GM21360 (cell line): ENCODE measurements around the gene MEX3A.
"Not testable (repeated sequence)": the region's sequence is repeated elsewhere in the genome, so short reads cannot be mapped to it uniquely, and the experiment has no call there.

Experiments used
- ATAC-seq: cut with Tn5 transposase; IDR thresholded peaks from one replicate; pipeline ENCODE4 v1.9.1; 2021; ENCODE audit warnings: mild to moderate bottlenecking, moderate library complexity; ENCODE audit not compliant: unreplicated experiment

The MEX3A gene

DNA sequence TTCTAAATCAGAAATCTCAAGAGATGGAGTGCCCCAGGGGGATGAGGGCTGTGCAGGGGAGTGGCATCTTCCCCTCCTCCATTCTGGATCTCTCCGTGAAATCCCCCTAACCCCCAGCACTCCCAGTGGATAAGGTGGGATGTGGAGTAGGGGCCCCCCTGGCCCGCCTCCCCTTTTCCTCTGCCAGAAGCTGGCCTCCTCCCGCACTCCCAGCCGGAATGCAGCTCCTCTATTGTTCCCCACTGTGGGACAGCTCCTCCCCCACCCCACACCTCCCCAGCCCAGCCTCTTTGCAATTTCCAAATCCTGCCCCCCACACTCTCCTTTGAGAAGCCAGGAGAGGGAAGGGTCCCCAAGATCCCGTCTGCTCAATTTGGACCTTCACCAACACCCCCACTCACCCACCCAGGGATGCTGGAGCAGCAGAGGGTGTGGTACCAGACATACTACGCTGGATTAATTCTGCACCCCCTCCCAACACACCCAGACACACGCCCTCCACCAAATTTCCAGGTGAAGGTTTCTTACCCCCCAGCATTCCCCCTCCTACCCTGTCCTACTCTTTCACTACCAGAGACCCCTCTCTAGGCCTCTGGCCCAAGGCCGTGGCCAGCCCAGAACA is 1.9 kb downstream of the MEX3A start:
- no peak for ATAC-seq

DNA sequence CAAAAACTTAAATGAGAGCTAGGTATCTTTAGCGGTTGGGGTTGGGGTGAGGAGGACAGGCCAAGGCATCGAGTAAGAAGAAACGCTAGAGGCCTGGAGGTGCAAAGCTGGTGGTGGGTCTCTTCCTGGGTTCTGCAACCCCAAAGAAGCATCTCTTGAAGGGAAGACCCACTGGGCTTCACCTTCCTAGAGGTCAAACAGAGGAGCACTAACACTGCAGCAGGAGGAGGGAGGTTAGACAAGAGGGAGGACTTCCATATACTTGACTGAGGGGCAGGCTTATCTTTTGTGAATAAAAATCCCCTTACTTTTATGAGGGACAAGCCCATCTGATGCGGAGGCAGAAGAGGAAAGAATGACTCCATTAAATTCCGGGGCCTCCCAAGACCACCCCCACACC is 2.5 kb downstream of the MEX3A start:
- ATAC-seq = no peak

DNA sequence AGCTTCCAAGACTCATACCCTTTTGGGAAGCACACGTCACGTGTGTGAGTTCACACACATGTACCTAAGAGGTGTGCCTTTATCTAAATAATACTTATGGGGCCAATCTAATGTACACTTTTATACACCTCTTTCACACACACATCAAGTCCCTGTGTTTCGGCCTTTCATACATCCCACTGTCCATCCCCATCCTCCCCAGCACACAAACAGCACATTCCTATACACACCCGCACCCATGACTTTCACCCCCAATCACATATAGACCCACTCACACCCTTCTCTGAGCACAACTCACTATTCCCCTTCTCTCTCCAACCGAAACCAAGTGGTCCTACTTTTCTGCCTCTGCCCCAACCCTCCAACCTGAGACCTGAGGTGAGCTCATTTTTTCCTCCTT is 3.5 kb downstream of the MEX3A start:
- no peak for ATAC-seq

DNA sequence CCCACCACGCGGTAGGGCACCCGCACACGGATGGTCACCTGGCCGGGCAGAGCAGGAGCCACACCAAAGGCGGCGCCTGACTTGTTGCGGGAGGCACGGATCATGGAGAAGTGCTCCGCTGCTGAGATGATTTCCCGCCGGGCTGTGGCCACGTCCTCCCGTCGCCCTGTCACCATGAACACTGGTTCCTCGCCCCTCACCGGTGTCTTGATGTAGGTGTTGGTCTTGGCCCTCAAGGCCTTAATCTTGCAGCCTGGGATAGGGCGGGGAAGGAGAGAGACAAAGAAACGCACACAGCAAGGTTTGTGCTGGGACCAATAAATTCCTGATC is 4.9 kb downstream of the MEX3A start:
- no peak for ATAC-seq

DNA sequence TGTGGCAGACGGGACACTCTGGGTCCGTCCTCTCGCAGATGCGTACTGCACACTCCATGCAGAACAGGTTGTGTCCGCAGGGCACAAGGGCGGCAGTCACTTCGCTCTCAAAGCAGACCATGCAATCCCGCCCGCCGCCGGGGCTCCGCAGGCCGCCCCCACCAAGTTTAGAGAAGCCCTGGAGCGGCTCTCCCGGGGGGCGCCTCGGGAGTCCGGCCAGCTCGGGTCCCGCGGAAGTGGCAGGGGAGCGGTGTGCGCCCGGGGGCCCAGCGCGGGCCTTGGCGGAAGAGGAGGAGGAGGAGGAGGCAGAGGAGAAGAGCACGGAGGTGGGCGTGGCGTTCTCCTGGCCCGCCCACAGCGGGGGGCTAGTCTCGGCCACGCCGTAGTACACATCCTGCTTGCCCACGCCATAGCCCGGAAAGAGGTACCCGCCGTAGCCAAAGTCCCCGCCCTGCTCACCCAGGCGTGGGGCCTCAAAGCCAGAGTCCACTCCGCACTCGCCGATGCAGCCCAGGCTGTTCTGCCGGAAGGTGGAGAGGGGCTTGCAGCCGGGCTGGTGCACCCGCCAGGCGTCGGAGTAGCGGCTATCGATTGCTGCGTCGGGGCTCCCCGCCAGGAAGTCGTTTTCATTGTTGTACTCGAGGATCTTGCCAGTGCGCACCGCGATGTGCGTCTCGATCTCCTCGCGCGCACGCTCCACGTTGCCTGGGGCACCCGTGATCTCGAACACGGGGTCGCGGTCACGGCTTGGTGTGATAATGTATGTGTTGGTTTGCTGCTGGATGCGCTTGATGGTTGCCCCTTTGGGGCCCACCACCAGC is 5.4 kb downstream of the MEX3A start:
- no peak for ATAC-seq

DNA sequence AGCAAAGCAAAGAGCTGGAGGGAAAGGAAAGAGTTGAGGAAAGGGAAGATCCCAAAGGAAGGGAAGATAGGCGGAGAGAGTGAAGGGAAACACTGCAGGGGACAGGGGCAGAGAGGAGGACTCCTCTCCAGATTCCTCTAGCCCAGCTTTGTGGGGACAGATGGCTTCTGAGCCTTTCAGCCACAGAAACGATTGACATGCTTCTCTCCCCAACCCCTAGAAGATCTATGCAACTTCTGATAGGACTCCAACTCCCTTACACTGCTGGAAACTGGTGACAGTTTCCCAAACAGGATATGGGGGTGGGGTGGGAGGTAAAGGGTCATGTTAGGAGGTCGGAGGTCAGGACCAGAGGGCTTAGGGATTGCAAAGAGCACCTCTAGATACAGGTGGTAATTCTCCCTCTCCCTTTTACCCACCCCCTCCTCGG is 6.5 kb downstream of the MEX3A start:
- no peak for ATAC-seq

DNA sequence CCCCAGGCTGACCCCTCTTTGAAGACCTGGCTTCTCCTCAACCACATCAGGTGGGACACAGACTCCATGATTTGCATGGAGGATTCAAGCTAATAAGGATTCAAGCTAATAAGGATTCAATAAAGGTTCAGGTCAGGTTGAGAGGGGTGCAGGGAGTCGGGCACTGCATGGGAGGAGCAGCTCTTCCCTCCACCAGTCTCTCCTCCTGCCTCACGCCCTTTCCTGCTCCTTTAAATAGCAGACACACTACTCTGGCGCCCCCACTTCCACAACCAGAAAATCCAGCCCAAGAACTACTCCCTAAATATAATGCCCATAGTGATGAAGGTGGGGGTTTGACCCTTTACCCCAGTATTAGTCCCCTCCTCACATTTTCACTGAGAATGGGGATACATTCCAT is 7.1 kb downstream of the MEX3A start:
- ATAC-seq = no peak

DNA sequence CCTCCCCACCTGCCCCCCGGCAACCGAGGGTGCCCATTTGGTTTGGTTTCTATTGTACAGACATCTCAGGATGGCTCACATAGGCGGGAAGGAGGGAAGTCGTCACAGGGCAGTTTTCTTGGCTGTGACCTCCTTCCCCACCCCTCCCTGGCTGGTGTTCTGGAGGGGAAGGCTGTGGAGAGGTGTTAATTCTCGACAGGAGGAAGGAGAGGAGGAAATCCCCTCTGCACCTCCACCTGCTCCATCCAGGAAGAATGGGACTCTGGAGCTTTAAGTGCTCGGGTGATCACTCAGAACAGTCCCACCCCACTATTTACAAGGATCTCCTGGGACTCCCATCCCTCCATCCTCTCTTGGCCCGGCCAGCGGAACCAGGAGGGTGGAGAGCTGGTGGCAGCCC is 7.6 kb downstream of the MEX3A start:
- no peak for ATAC-seq

DNA sequence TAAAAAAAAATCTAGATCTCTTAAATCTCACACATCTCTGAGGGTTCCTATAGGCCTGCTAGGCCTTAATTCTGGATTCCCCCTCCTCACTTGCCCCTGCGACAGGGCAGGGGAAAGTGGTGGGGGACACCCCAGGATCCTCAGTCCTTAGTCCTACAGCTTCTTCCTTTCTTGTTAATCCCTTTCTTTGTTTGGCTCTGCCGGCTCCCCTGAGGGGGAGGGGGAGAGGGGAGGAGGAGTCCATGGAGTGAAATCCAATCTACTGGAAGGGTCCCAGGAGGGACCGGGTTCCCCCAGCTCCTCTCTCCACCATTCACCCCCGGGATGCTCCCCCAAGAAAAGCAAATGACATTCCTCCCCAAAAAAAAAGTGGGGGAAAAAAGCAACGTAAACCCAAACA is 8.5 kb downstream of the MEX3A start:
- ATAC-seq = no peak

DNA sequence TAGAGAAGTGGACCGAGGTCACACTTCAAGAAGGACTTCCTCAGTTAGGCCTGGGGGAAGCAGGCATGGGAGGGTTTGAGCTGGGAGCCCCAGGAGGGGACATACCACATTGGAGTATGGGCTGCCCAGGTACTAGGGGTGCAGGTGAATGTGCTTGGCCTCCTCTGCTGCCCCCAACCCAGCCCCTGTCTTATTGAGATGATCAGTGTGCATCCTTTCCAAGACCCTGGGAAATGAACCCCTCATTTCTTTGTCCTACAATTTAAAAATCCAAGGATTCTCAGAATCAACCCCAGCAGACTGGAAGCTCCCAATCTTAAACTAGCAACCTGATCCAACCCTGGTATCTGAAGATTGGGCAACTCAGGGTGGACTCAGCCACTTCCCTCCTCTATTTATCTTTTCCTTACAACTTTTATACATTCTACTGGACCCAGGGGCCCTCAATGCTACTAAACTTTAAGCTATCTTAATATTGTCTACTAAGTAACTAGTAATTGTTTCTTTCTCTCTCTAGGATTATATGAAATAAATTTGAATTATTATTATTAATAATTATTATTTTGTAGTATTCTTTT is 9.1 kb downstream of the MEX3A start:
- ATAC-seq = no peak

DNA sequence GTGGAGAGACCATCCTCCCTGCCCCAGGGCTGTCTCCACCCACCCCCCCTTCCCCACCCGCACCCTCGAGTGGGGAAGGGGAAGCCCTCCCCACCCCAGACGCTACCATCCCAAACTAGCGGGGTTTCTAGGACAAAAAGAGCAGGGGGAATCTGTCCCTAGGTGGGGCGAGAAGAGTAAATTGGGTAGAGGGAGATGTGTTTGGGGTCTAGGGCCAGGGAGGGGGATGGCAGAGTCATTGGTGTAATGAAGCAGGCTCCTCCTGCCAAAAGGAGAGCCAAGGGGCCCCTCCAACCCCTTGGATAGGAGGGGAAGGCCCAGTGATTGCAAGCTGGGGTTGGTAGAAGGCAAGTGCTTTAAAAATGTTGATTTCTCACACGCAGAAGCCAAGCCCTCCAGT is 10.0 kb downstream of the MEX3A start:
- no peak for ATAC-seq

DNA sequence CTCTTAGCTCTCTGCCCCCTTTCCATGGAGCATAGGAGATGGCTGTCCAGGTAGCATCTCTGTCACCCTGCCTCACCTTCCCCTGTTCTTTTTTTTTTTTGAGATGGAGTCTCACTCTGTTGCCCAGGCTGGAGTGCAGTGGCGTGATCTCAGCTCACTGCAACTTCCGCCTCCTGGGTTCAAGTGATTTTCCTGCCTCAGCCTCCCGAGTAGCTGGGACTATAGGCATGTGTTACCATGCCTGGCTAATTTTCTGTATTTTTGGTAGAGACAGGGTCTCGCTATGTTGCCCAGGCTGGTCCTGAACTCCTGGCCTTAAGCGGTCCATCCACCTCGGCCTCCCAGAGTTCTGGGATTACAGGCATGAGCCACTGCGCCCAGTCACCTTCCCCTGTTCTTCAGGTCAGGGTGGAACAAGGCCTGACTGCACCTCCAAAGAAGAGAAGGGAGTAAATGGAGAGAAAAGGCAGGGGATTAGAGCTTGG is 10.9 kb downstream of the MEX3A start:
- not testable (repeated sequence) for ATAC-seq

DNA sequence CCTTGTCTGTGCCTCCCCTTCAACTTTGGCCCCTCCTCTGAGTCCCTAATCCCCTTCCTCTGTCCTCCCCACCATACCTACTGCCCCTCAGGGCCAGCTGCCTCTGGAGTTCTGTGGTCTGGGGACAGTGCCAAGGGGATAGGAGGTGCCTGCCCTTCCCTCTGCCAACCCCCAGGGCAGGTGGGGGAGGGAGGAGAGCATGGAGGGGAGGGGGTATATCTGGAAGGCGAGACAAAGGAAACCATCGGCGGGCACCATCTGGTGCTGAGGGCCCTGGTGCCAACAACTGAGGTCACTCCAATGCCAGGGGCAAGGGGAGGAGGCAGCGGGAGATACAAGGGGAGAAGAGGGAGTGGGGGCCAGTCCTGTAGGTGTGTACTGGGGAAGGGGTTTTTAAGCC is 11.7 kb downstream of the MEX3A start:
- no peak for ATAC-seq

DNA sequence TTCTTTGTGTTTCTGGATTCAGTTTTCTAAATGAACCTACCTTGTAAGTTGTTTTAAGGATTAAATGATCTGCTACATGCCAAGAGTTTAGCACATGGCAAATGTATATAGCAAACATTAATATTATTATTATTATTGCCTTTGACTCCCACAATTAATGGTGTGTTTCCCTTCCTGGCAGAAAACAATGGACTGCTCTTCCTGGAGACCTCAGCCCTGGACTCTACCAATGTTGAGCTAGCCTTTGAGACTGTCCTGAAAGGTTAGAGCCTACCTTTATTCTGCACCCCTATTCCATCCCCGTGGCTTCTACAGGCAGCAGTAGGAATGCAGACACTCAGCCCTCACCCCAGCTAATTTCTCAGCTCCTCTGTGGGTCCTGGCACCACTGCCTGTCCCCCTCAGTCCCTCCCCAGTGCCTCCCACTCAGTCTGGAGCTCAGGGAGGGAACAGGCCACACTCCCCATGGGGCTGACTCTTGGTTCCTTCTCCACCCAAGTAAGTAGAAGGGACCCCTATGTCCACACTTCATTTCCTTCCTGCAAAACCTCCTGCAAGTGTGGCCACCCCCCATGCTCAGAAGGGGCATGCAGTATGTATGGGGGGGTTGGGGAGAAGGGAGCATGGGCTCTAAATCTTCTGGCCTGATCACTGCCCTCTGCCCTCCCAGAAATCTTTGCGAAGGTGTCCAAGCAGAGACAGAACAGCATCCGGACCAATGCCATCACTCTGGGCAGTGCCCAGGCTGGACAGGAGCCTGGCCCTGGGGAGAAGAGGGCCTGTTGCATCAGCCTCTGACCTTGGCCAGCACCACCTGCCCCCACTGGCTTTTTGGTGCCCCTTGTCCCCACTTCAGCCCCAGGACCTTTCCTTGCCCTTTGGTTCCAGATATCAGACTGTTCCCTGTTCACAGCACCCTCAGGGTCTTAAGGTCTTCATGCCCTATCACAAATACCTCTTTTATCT is 12.5 kb downstream of the MEX3A start:
- no peak for ATAC-seq

DNA sequence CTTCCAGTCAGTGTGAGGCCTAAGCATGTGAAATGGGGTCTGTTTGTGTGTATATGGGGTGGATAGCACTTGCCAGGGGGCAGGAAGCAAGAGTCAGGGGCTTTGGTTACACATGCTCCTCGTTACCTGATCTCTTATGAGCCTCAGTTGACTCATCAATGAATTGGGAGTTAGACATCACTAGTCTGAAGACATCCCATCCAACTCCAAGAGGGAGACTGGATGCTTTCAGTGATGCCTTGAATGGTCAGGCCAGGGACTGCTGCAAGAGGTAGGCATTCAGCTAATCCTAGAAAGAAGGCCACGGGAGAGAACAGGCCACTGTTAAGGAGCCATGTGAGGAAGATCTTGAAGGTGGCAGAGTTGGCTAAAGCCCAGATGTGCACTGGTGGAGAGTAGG is 15.0 kb downstream of the MEX3A start:
- ATAC-seq = no peak

DNA sequence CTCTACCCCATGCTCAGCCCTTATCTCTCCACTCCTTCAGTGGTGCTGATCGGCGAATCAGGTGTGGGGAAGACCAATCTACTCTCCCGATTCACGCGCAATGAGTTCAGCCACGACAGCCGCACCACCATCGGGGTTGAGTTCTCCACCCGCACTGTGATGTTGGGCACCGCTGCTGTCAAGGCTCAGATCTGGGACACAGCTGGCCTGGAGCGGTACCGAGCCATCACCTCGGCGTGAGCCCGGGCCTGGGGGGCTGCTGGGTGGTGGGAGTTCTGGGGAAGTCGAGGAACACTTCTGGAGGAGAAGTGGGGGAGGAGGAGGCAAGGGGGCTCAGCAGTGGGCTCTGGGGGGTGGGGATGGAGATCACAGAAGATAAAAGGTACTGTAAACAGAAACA is 16.4 kb downstream of the MEX3A start:
- ATAC-seq = no peak

DNA sequence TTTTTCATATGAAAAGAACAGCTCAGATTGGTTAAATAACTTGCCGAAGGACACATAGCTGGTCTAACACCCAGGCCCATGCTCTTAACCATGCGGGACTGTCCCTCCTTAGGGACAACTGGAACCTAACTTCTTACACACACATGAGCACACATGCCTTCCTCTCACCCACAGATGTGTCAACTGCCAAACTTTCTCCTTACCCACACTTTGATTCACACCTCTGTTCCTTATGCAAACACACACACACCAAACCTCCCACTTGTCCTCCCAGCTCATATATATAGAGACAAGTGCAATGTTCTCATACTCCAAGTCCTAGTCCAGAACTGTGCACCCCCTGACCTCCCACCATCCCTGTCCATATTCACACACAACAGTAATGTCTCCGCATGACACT is 17.1 kb downstream of the MEX3A start:
- ATAC-seq = no peak

DNA sequence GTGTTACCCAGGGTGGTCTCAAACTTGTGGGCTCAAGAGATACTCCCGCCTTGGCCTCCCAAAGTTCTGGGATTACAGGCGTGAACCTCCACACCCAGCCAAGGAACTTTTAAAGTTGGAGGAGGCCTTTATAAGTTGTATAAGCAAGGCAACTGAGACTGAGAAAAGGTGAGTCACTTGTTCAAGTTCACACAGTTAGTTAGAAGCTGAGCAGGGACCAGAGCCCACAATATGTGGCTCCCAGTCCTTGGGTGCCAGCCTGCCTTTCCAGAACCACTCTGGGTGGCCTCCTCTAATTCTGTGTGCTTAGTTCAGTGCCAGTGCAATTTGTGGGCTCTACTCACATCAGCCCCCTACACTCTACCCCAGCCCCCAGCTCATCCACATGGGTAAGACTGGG is 17.6 kb downstream of the MEX3A start:
- no peak for ATAC-seq

DNA sequence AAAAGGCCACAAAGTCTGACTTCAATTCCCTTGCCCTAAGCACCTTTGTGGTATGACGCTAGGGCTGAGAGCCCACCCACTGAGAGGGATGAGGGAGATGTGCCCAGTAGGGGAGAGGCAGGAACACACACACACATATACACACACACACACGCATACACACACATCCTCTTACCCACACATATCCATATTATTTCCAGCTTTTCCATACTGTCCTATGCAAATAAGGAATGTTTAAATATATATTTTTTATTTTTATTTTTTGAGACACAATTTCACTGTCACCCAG is 18.3 kb downstream of the MEX3A start:
- no peak for ATAC-seq

DNA sequence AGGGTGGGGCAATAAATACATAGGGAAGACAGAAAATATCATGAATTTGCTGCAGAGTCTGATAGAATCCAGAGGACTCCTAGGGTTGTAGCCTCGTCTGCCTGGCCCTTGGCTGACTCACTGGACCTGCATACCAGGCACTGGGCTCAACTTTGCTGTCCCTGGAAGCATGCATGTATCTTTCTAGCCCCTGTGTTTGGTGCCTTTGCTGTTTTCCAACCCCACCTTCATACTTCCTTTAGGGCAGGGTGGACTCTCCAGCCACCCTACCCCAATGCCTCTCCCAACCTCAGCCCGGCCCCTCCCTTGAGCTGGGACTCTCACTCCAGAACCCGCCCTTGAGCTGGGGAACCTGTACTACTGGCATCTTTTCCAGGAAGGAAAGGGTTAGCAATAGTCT is 20.1 kb downstream of the MEX3A start:
- no peak for ATAC-seq

DNA sequence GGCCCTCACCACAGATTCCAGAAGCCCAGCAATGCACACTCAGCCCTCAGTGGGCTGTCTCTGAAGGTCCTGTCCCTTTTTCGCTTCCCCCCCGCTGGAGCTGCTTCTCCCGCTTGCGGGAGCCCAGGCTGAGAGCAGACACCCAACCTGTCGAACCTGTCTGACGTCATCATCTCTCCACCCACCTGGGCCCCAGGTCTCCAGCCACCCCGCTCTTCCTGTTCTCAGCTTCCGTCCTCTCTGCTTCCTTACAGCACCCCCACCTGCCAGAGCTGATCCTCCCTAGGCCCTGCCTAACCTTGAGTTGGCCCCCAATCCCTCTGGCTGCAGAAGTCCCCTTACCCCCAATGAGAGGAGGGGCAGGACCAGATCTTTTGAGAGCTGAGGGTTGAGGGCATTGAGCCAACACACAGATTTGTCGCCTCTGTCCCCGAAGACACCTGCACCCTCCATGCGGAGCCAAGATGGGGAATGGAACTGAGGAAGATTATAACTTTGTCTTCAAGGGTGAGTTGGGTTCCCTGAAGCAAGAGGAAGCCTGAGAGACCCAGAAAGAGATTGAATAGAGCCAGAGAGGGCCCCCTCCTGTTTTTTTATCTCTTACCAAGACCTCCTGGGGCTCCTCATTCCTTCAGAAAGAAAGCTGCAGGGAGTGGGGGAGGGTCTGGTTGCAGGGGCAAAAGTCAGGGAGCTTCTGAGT is 21.2 kb downstream of the MEX3A start, which contains the start of gene RAB25:
RAB25 (plus strand) TSS at position 224 of the 700 bp plus-strand sequence; CDS start at position 465, 241 bp downstream.
- ATAC-seq = no peak
